Measurements from ENCODE around the gene FAM3A.

DNA sequence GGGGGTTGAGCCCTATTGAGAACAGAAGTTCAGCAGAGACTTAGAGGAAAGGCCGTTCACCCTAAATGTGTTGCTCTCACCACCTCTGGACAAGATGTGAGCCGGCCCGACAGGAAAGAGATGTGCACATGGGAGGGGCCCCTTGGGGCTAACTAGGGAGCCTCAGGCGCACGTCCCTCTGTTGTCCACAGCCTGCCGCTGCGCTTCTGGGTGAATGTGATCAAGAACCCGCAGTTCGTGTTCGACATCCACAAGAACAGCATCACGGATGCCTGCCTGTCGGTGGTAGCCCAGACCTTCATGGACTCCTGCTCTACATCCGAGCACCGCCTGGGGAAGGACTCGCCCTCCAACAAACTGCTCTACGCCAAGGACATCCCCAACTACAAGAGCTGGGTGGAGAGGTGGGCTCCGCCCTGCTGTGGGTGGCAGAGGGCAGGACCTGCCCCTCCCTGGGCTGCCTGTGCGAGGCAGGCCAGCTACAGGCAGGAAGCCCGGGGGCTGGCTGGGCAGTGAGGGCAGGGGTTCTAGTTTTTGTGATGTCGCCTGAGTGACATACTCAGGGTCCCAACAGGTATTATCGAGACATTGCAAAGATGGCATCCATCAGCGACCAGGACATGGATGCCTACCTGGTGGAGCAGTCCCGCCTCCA, 45.0 kb downstream of the FAM3A start:
- TF ChIP-seq, protein P1, sequence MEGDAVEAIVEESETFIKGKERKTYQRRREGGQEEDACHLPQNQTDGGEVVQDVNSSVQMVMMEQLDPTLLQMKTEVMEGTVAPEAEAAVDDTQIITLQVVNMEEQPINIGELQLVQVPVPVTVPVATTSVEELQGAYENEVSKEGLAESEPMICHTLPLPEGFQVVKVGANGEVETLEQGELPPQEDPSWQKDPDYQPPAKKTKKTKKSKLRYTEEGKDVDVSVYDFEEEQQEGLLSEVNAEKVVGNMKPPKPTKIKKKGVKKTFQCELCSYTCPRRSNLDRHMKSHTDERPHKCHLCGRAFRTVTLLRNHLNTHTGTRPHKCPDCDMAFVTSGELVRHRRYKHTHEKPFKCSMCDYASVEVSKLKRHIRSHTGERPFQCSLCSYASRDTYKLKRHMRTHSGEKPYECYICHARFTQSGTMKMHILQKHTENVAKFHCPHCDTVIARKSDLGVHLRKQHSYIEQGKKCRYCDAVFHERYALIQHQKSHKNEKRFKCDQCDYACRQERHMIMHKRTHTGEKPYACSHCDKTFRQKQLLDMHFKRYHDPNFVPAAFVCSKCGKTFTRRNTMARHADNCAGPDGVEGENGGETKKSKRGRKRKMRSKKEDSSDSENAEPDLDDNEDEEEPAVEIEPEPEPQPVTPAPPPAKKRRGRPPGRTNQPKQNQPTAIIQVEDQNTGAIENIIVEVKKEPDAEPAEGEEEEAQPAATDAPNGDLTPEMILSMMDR (IDR thresholded peaks at IDR 0.05; ENCODE audit: borderline replicate concordance, extremely low read depth, low read length, poor library complexity, severe bottlenecking), result no peak
- no peak for TF ChIP-seq EZH2 (IDR thresholded peaks at IDR 0.05; ENCODE audit: borderline replicate concordance, low read depth, low read length, severe bottlenecking)

Measured in DND-41 (cell line).